Neural progenitor cell (in vitro differentiated cells): ENCODE results near the gene KCNC1. TPM values are rescaled to one million over a fixed set of nuclear protein-coding genes. Genes with fewer than 3 reads are reported as not detected.

ENCODE experiments used
- DNase-seq: peaks from one replicate; pipeline ENCODE4 v3.0.0-alpha.2; 2016; ENCODE audit warnings: low spot score
- H2AFZ ChIP-seq: fragments of 200-600 bp; sonication (generic); replicated peaks from 2 replicates; pipeline ENCODE4 v1.6.1; 2016; ENCODE audit warnings: antibody characterized with exemption
- H3F3A ChIP-seq: fragments of 200-600 bp; sonication (generic); 2 replicates; pipeline ENCODE4 v1.6.1; 2016; ENCODE audit warnings: antibody characterized with exemption, low read depth
- H3K27ac ChIP-seq: fragments of 200-600 bp; sonication (generic); 2 replicates; pipeline ENCODE4 v1.5.1; 2016; ENCODE audit warnings: mild to moderate bottlenecking
- H3K27me3 ChIP-seq: fragments of 200-600 bp; sonication (generic); 2 replicates; pipeline ENCODE4 v1.6.1; 2016; ENCODE audit warnings: mild to moderate bottlenecking, moderate library complexity
- H3K36me3 ChIP-seq: fragments of 200-600 bp; sonication (generic); 2 replicates; pipeline ENCODE4 v1.5.1; 2016
- H3K4me1 ChIP-seq: fragments of 200-600 bp; sonication (generic); 2 replicates; pipeline ENCODE4 v1.6.1; 2016; ENCODE audit warnings: mixed run types
- H3K4me2 ChIP-seq: fragments of 200-600 bp; sonication (generic); 2 replicates; pipeline ENCODE4 v1.6.1; 2016
- H3K4me3 ChIP-seq: fragments of 200-600 bp; sonication (generic); 2 replicates; pipeline ENCODE4 v1.5.1; 2016
- H3K79me2 ChIP-seq: fragments of 200-600 bp; sonication (generic); 2 replicates; pipeline ENCODE4 v1.6.1; 2016; ENCODE audit warnings: low read depth
- H3K9ac ChIP-seq: fragments of 200-600 bp; sonication (generic); 2 replicates; pipeline ENCODE4 v1.6.1; 2016
- H3K9me3 ChIP-seq: fragments of 200-600 bp; sonication (generic); 2 replicates; pipeline ENCODE4 v1.5.1; 2016; ENCODE audit warnings: low read depth
- H4K20me1 ChIP-seq: fragments of 200-600 bp; sonication (generic); 2 replicates; pipeline ENCODE4 v1.6.1; 2016; ENCODE audit warnings: low read depth
- H3K27ac Mint-ChIP-seq: 3 replicates; pipeline ENCODE4 v1.8.0; 2021; ENCODE audit warnings: mixed read lengths
- H3K27me3 Mint-ChIP-seq: 2 replicates; pipeline ENCODE4 v1.8.0; 2022; ENCODE audit warnings: low read depth, mild to moderate bottlenecking, inconsistent platforms, moderate library complexity, mixed read lengths; ENCODE audit not compliant: insufficient read depth
- H3K36me3 Mint-ChIP-seq: 3 replicates; pipeline ENCODE4 v1.8.0; 2021; ENCODE audit warnings: mixed read lengths
- H3K4me1 Mint-ChIP-seq: 3 replicates; pipeline ENCODE4 v1.8.0; 2021; ENCODE audit warnings: mixed read lengths
- H3K4me3 Mint-ChIP-seq: 3 replicates; pipeline ENCODE4 v1.8.0; 2021; ENCODE audit warnings: mild to moderate bottlenecking, moderate library complexity, mixed read lengths
- H3K9me3 Mint-ChIP-seq: 3 replicates; pipeline ENCODE4 v1.8.0; 2020; ENCODE audit warnings: mixed read lengths
- EZH2 ChIP-seq: fragments of 200-600 bp; sonication (generic); IDR thresholded peaks from 2 replicates; pipeline ENCODE4 v1.6.1; 2017; ENCODE audit warnings: antibody characterized with exemption, mild to moderate bottlenecking, moderate library complexity
- EZH2phosphoT487 ChIP-seq: fragments of 200-600 bp; sonication (generic); IDR thresholded peaks from 2 replicates; pipeline ENCODE4 v1.6.1; 2017; ENCODE audit warnings: antibody characterized with exemption
- total RNA-seq: library from RNA; depleted of rRNA; stranded (reverse); fragments of >200 nt; gene quantifications from 2 replicates; pipeline ENCODE4 v1.2.3, GENCODE V29; 2015; ENCODE audit warnings: low replicate concordance
- TF ChIP-seq, protein P1 (sequence below): fragments of 200-600 bp; sonication (generic); IDR thresholded peaks from 2 replicates; pipeline ENCODE4 v1.5.1; 2017; ENCODE audit warnings: antibody characterized with exemption, mild to moderate bottlenecking

KCNC1 gene
- total RNA-seq, 1 donor from 2014 or later: 0.04 TPM

DNA sequence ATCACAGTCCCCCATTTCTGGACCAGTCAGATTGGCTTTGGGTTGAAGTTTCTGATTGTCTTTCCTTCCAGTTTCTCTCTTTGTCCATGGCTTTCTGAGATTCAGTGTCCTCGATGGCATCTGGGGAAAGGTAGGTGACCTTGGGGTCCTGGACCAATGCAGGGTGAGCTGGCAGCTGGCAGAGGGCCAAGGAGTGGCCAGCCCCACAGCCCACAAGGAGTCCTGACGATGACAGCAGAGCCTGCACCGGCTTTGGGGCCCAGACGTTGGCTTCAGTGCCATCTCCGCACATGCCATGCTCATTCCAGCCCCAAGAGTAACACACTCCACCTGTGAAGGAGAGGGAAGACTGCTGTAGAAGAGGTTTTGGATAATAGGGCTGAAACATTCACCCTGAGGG, 53.5 kb downstream of the KCNC1 start:
- Mint-ChIP-seq H3K27ac (no peak overlapping the region), H3K27me3 (peaks cover 5% of the 10 kb centered on the region), H3K36me3 (peaks cover 2% of the 10 kb centered on the region), H3K4me3 (no peak overlapping the region), H3K9me3 (no peaks in the 10 kb centered on the region), H3K4me1 (no peaks in the 10 kb centered on the region)
- no peak overlapping the region for H3K9ac ChIP-seq
- H3K4me1 ChIP-seq: peaks cover 10% of the 10 kb centered on the region
- H3K79me2 ChIP-seq: no peaks in the 10 kb centered on the region
- H3K9me3 ChIP-seq: no peaks in the 10 kb centered on the region
- no peaks in the 10 kb centered on the region for H3K36me3 ChIP-seq
- DNase-seq: no peak
- no peak overlapping the region for H3K4me3 ChIP-seq
- H3K27ac ChIP-seq: no peak overlapping the region
- no peak overlapping the region for H2AFZ ChIP-seq
- H3K4me2 ChIP-seq: no peak overlapping the region
- no peaks in the 10 kb centered on the region for H3F3A ChIP-seq
- TF ChIP-seq EZH2 (no peak), EZH2phosphoT487 (no peak)
- TF ChIP-seq, protein P1, sequence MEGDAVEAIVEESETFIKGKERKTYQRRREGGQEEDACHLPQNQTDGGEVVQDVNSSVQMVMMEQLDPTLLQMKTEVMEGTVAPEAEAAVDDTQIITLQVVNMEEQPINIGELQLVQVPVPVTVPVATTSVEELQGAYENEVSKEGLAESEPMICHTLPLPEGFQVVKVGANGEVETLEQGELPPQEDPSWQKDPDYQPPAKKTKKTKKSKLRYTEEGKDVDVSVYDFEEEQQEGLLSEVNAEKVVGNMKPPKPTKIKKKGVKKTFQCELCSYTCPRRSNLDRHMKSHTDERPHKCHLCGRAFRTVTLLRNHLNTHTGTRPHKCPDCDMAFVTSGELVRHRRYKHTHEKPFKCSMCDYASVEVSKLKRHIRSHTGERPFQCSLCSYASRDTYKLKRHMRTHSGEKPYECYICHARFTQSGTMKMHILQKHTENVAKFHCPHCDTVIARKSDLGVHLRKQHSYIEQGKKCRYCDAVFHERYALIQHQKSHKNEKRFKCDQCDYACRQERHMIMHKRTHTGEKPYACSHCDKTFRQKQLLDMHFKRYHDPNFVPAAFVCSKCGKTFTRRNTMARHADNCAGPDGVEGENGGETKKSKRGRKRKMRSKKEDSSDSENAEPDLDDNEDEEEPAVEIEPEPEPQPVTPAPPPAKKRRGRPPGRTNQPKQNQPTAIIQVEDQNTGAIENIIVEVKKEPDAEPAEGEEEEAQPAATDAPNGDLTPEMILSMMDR: no peak
- no peaks in the 10 kb centered on the region for H4K20me1 ChIP-seq
- no peaks in the 10 kb centered on the region for H3K27me3 ChIP-seq

DNA sequence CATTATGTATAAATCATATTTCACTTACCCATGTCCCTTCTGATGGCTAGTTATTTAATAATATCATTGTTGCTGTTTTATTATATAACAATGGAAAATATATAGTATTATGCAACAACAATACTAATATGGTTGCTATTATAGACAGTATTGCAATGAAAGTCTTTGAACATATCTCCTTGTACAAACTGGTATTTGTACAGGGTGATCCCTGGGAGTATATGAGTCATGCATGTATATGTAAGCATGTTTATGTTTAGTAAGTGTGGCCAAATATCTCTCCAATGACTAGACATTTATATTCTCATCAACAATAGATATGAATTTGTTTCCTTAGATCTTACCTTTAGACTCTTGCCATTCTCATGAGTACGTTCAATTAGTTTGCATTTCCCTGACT, 55.9 kb downstream of the KCNC1 start:
- Histone ChIP-seq H3K9ac (no peak overlapping the region), H3K4me1 (peaks cover 12% of the 10 kb centered on the region), H3F3A (no peaks in the 10 kb centered on the region), H2AFZ (no peak overlapping the region), H3K27me3 (no peaks in the 10 kb centered on the region), H3K4me3 (no peak overlapping the region), H3K4me2 (no peak overlapping the region), H3K27ac (no peak overlapping the region), H3K9me3 (no peaks in the 10 kb centered on the region), H3K79me2 (no peaks in the 10 kb centered on the region), H3K36me3 (no peaks in the 10 kb centered on the region), H4K20me1 (no peaks in the 10 kb centered on the region)
- no peak for DNase-seq
- Mint-ChIP-seq H3K4me1 (no peaks in the 10 kb centered on the region), H3K36me3 (peaks cover 2% of the 10 kb centered on the region), H3K4me3 (no peak overlapping the region), H3K27ac (no peak overlapping the region), H3K9me3 (no peaks in the 10 kb centered on the region), H3K27me3 (peaks cover 2% of the 10 kb centered on the region)
- TF ChIP-seq, protein P1: no peak
- TF ChIP-seq EZH2: no peak
- TF ChIP-seq EZH2phosphoT487: no peak

DNA sequence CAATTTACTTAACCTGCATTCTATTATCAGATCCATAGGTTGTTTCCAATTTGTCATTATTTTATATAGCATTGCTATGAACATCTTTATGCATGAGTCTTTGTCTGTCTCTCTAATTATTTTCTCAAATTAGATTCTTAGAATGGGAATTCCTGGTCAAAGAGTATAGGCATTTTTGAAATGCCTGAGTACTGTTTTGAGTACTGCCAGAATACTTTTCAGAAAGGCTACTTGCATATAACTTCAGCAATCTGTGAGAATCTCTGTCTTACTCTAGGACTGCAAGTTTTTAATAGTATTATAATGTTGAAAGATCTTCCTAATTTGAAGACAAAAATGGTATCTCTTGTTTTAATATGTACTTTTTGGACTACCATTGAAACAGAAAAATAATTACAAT, 56.6 kb downstream of the KCNC1 start:
- TF ChIP-seq EZH2 (no peak), EZH2phosphoT487 (no peak)
- TF ChIP-seq, protein P1: no peak
- Mint-ChIP-seq H3K27me3 (no peaks in the 10 kb centered on the region), H3K36me3 (peaks cover 2% of the 10 kb centered on the region), H3K4me3 (no peak overlapping the region), H3K27ac (no peak overlapping the region), H3K4me1 (no peaks in the 10 kb centered on the region), H3K9me3 (no peaks in the 10 kb centered on the region)
- Histone ChIP-seq H3K79me2 (no peaks in the 10 kb centered on the region), H3K27me3 (no peaks in the 10 kb centered on the region), H3K9ac (no peak overlapping the region), H4K20me1 (no peaks in the 10 kb centered on the region), H3K36me3 (no peaks in the 10 kb centered on the region), H3K4me1 (peaks cover 12% of the 10 kb centered on the region), H3K4me3 (no peak overlapping the region), H3K9me3 (no peaks in the 10 kb centered on the region), H3F3A (no peaks in the 10 kb centered on the region), H3K27ac (no peak overlapping the region), H3K4me2 (no peak overlapping the region), H2AFZ (no peak overlapping the region)
- DNase-seq: no peak

DNA sequence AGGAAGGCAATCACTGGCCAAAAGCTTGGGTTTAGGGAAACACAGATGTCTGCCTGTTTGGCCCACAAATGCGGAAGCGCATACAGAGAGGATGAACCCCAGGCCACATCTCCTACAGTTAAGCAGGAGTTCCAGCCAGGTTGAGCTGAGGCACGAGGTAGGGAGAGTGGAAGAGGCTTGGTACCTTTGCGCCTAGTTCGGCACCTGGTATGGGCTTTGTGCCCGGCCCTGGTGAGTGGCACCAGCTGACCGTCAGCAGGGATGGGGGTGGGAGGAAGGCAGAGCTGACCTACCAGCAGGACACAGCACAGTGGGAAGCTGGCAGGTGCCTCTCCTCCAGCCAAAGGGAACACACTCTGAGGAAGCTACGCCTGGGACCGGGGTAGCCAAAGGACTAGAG, 57.6 kb downstream of the KCNC1 start:
- Mint-ChIP-seq H3K27me3 (no peaks in the 10 kb centered on the region), H3K27ac (no peak overlapping the region), H3K9me3 (no peaks in the 10 kb centered on the region), H3K4me1 (no peaks in the 10 kb centered on the region), H3K4me3 (no peak overlapping the region), H3K36me3 (peaks cover 2% of the 10 kb centered on the region)
- Histone ChIP-seq H4K20me1 (no peaks in the 10 kb centered on the region), H3F3A (no peaks in the 10 kb centered on the region), H2AFZ (no peak overlapping the region), H3K4me3 (no peak overlapping the region), H3K4me1 (peaks cover 12% of the 10 kb centered on the region), H3K9ac (no peak overlapping the region), H3K36me3 (no peaks in the 10 kb centered on the region), H3K27me3 (no peaks in the 10 kb centered on the region), H3K9me3 (no peaks in the 10 kb centered on the region), H3K79me2 (no peaks in the 10 kb centered on the region), H3K4me2 (no peak overlapping the region), H3K27ac (no peak overlapping the region)
- no peak for DNase-seq
- TF ChIP-seq EZH2 (no peak), EZH2phosphoT487 (no peak)
- TF ChIP-seq, protein P1: no peak
